ENCODE measurements around the gene MGA. TPM values are rescaled to one million over a fixed set of nuclear protein-coding genes. Genes with fewer than 3 reads are reported as not detected.
A peak's percentile ranks its signal among the peaks of the same experiment; 100 is the strongest.

The MGA gene
- total RNA-seq, 1 donor from 2014 or later: 29.6 TPM

DNA sequence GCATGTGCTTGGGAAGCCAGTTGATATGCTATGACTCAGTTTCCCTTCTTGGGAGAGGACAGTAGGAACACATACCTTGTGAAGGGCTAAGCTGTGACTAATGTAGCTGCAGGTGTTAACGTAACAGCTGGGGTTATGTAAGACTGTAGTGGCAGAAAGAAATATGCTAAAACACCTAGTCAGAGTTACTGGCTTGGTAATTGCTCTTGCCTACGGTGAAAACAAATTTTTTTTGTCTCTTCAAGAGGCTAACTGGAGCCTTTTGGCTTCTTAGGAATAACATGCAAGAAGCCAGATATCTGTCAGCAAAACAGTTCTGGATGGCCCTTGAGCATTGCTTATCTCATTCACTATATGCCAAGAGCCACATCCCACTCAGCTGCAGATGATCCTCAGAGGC lies 115.4 kb downstream of the MGA start:
- intact Hi-C loops (cut with micrococcal nuclease): loop anchor here (10.0 kb wide), 1 partner anchor 129 kb away; no protein-coding TSS in a partner anchor
- Histone ChIP-seq H3K27ac (replicated peaks) (no peak overlapping the region), H3K9me3 (replicated peaks) (no peaks in the 10 kb centered on the region), H3K4me1 (peaks cover 69% of the 10 kb centered on the region), H3K36me3 (no peaks in the 10 kb centered on the region), H3K27me3 (ENCODE audit: low read depth) (no peaks in the 10 kb centered on the region), H3K4me3 (peak overlapping the region; percentile 90)
- no peak for DNase-seq
- TF ChIP-seq, protein P1, sequence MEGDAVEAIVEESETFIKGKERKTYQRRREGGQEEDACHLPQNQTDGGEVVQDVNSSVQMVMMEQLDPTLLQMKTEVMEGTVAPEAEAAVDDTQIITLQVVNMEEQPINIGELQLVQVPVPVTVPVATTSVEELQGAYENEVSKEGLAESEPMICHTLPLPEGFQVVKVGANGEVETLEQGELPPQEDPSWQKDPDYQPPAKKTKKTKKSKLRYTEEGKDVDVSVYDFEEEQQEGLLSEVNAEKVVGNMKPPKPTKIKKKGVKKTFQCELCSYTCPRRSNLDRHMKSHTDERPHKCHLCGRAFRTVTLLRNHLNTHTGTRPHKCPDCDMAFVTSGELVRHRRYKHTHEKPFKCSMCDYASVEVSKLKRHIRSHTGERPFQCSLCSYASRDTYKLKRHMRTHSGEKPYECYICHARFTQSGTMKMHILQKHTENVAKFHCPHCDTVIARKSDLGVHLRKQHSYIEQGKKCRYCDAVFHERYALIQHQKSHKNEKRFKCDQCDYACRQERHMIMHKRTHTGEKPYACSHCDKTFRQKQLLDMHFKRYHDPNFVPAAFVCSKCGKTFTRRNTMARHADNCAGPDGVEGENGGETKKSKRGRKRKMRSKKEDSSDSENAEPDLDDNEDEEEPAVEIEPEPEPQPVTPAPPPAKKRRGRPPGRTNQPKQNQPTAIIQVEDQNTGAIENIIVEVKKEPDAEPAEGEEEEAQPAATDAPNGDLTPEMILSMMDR (IDR thresholded peaks at IDR 0.05; ENCODE audit: borderline replicate concordance): no peak

GRCh38 chr15:41777421-41777973 lies 117.3 kb downstream of the MGA start:
- TF ChIP-seq, protein P1 (IDR thresholded peaks at IDR 0.05; ENCODE audit: borderline replicate concordance): no peak
- H3K36me3 ChIP-seq: no peaks in the 10 kb centered on the region

DNA sequence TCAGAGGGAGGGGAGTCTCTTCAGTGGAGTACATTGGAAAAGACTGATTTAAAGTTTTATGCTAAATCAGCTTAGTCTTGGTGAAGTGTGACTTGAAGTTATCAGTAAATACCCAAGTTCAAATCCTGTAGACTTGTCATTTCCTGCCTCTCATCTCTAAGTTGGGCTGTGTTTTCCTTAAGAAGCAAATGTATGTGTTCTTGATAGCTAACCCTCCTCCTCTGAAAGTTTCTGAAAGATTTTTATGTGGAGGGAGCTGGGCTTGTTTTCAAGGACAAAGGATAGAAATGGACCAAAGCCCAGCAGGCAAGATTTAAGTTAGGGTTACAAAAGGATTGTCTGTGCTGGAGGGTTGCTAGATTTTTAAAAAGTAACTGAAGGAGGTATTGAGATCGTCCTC lies 118.3 kb downstream of the MGA start:
- Histone ChIP-seq H3K27me3 (ENCODE audit: low read depth) (no peaks in the 10 kb centered on the region), H3K9me3 (replicated peaks) (no peaks in the 10 kb centered on the region), H3K4me1 (peaks cover 64% of the 10 kb centered on the region), H3K36me3 (no peaks in the 10 kb centered on the region), H3K4me3 (no peak overlapping the region), H3K27ac (replicated peaks) (no peak overlapping the region)
- intact Hi-C loops (cut with micrococcal nuclease): loop anchor here (10.0 kb wide), 1 partner anchor 126 kb away; no protein-coding TSS in a partner anchor
- TF ChIP-seq, protein P1 (IDR thresholded peaks at IDR 0.05; ENCODE audit: borderline replicate concordance): no peak
- DNase-seq: no peak

More at GRCh38 chr15:41777421-41777973, 117.3 kb downstream of the MGA start:
- no peaks in the 10 kb centered on the region for H3K9me3 ChIP-seq (replicated peaks)
- H3K4me3 ChIP-seq: no peak overlapping the region
- no peaks in the 10 kb centered on the region for H3K27me3 ChIP-seq (ENCODE audit: low read depth)
- DNase-seq: no peak
- H3K4me1 ChIP-seq: peaks cover 72% of the 10 kb centered on the region
- intact Hi-C loops (cut with micrococcal nuclease): loop anchor here (10.0 kb wide), 1 partner anchor 127 kb away; no protein-coding TSS in a partner anchor
- no peak overlapping the region for H3K27ac ChIP-seq (replicated peaks)

DNA sequence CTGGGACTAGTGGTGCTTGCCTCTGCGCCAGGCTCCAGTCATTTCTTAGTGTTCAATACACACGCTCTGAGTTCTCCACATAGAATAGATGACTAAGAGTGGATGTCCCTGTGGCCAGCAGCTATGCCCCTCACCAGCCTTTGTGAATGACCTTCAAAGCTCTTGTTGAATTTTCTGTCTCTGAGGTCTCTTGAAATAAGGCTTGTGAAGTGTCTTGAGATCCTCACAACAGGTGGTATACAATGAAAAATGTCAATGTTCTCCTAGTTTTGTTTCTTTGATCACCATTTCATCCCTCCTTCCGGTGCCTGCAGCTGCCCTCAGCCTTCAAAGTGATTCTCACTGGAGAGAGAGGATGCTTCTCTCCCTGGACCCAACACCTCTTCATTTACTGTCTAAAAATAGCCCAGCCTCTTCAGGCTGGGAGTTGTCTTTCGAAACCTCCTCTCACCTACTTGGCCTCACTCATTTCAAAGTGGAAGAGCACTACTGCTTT lies 119.5 kb downstream of the MGA start:
- Histone ChIP-seq H3K27me3 (ENCODE audit: low read depth) (no peaks in the 10 kb centered on the region), H3K4me3 (no peak overlapping the region), H3K27ac (replicated peaks) (peak overlapping the region; percentile 58), H3K9me3 (replicated peaks) (no peaks in the 10 kb centered on the region), H3K36me3 (no peaks in the 10 kb centered on the region), H3K4me1 (peaks cover 57% of the 10 kb centered on the region)
- intact Hi-C loops (cut with micrococcal nuclease): loop anchor here (10.0 kb wide), 1 partner anchor 125 kb away; no protein-coding TSS in a partner anchor
- TF ChIP-seq, protein P1 (IDR thresholded peaks at IDR 0.05; ENCODE audit: borderline replicate concordance): no peak
- no peak for DNase-seq

DNA sequence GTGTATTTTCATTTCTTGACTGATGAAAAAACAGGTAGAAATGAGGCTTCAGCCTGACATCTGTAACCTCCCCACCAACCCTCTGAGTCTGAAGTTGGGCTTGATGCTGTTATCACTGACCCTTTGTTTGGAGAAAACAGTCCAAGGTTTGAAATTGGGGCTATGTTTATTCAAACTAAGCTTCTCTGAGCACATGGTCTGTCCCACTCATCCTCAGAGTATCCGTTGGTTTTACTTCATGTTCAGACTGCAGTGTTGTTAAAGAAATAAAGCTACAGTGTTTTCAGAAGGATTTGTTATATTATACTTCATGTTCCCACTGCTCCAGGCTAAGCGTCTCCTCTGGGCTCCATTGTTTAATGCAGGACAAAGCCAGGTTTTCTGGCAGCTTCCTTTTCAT lies 120.1 kb downstream of the MGA start:
- Histone ChIP-seq H3K4me1 (peaks cover 51% of the 10 kb centered on the region), H3K4me3 (no peak overlapping the region), H3K9me3 (replicated peaks) (no peaks in the 10 kb centered on the region), H3K36me3 (no peaks in the 10 kb centered on the region), H3K27ac (replicated peaks) (peak overlapping the region; percentile 58), H3K27me3 (ENCODE audit: low read depth) (no peaks in the 10 kb centered on the region)
- no peak for DNase-seq
- intact Hi-C loops (cut with micrococcal nuclease): no loop called here
- TF ChIP-seq, protein P1 (IDR thresholded peaks at IDR 0.05; ENCODE audit: borderline replicate concordance): no peak
